NCI-H345 treated with DMSO at 0.1 percent for 48 hours (cell line): ENCODE measurements around the gene NXPH4.
A peak's percentile ranks its signal among the peaks of the same experiment; 100 is the strongest.

Experiments
- DNase-seq: peaks from one replicate; lab custom pipeline; 2025; ENCODE audit not compliant: unreplicated experiment; lab: John Stamatoyannopoulos, UW

NXPH4 gene

GRCh38 chr12:57182918-57183575 is 33.5 kb upstream of the NXPH4 start:
- DNase-seq, result peak; percentile 71

GRCh38 chr12:57183939-57184725 is 32.5 kb upstream of the NXPH4 start:
- no peak for DNase-seq

- no peak for DNase-seq
Measured at GRCh38 chr12:57185403-57185802, 31.2 kb upstream of the NXPH4 start.

- DNase-seq, result no peak
Measured at GRCh38 chr12:57185906-57186508, 30.6 kb upstream of the NXPH4 start.

GRCh38 chr12:57187222-57188089 is 29.1 kb upstream of the NXPH4 start:
- no peak for DNase-seq

- no peak for DNase-seq
Measured at GRCh38 chr12:57188090-57188425, 28.5 kb upstream of the NXPH4 start.

- no peak for DNase-seq
Measured at GRCh38 chr12:57190037-57190436, 26.6 kb upstream of the NXPH4 start.

- DNase-seq, result no peak
Measured at GRCh38 chr12:57190821-57191220, 25.8 kb upstream of the NXPH4 start.

- DNase-seq, result no peak
Measured at GRCh38 chr12:57191410-57191809, 25.2 kb upstream of the NXPH4 start.

- DNase-seq, result no peak
Measured at GRCh38 chr12:57192920-57193319, 23.7 kb upstream of the NXPH4 start.

- no peak for DNase-seq
Measured at GRCh38 chr12:57193706-57194245, 22.8 kb upstream of the NXPH4 start.

- DNase-seq, result no peak
Measured at GRCh38 chr12:57194253-57194652, 22.3 kb upstream of the NXPH4 start.

- no peak for DNase-seq
Measured at GRCh38 chr12:57195186-57195585, 21.4 kb upstream of the NXPH4 start.

- DNase-seq, result no peak
Measured at GRCh38 chr12:57195611-57196371, 20.8 kb upstream of the NXPH4 start.

GRCh38 chr12:57196439-57196838 is 20.2 kb upstream of the NXPH4 start:
- DNase-seq, result no peak

GRCh38 chr12:57196956-57197355 is 19.6 kb upstream of the NXPH4 start:
- DNase-seq, result no peak

- no peak for DNase-seq
Measured at GRCh38 chr12:57198329-57198728, 18.3 kb upstream of the NXPH4 start.

- no peak for DNase-seq
Measured at GRCh38 chr12:57199191-57199590, 17.4 kb upstream of the NXPH4 start.

- no peak for DNase-seq
Measured at GRCh38 chr12:57200497-57200896, 16.1 kb upstream of the NXPH4 start.

- DNase-seq, result no peak
Measured at GRCh38 chr12:57201219-57201618, 15.4 kb upstream of the NXPH4 start.
